Measurements from ENCODE around the gene DOK5.
A peak's percentile ranks its signal among the peaks of the same experiment; 100 is the strongest.
"Not testable (repeated sequence)": the region's sequence is repeated elsewhere in the genome, so short reads cannot be mapped to it uniquely, and the experiment has no call there.

Gene DOK5

DNA sequence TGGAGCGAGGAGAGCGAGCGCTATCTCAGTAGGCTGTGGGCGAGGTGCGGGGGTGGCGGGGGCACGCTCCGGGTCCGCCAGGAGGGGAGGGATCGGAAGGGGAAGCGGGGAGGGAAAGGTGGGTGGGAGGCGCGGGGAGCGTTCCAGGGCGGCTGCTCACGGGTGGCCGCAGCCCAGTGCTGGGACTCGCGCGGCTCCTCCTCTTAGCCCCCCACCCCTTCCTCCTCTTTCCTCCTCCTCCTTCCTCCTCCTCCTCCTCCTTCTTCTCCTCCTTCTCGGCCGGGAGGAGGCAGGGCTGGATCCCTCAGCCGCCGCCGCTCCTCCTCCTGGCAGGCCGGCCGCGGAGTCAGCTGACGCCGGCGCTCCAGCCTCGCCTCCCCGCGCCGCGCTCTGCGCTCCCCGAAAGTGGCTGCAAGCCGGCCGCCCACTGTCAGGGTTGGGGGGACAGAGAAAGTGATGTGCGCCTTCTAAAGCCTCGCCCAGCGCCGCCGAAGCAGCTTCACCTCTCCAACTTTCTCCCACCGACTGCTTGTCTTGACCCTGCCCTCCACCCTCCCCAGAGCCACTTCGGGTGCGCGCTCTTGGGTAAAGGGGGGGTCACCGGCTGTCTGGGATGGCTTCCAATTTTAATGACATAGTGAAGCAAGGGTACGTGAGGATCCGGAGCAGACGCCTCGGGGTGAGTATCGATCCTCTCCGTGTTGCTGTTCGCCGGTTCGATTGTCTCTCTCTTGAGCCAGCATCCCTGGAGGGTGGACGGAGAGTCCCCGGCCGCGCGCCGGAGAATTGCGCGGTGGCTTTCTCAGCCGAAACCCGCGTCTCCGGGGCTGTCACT is at the start of gene DOK5:
DOK5 (plus strand) TSS at position 260 of the 835 bp plus-strand sequence; CDS start at position 614, 354 bp downstream.
- DNase-seq: no peak

DNA sequence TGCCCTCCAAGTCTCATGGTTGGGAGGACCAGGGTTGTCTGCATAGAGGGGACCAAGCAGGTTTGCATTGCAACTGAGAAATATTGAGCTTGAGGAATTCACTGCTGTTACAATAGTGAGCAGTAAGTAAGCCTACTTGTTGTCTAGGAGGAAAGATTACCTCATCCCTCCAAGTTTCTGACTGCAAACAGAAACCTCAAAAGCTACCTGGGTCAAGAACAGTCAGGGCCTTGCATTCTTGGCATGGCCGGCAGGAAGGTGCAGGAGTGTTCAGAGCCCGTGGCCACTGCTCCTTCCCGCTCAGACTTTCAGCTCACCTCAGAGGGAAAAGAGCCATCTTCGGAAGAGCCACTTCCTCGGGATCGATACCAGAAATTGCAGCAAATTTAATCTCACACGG is 46.0 kb upstream of the DOK5 start:
- no peak for DNase-seq

DNA sequence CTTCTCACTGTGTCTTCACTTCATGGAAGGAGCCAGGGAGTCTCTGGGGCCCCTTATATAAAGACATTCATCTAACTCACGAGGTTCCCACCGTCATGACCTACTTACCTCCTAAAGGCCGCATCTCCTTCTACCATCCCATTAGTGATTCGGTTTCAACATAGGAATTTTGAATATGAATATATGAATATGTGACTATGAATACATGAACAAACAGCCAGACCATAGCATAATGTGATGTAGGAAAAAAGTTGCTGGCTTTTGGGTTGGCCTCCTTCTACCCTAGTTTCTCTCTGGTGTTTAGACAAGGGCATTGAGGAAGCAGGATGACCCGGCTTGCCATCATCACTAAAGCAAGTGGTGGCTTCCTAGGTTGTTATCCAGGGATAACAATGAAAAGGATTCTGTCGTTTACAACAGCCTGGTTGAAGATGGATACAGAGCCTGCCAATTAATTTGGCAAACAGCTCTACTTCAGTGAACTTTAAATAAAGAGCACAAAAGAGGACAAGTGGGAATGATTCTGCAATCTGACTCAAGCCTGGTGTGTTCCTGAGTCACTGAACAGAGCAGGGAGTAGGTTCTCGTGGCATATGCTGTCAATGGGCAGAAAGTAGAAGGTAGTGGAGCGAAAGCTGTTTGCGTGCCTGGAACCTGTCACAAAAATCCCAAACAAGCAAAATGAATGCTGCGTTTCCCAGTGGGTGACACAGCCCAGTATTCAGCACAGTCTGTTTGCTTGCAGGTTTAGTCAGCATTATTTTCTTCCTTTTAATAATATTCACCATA is 44.0 kb upstream of the DOK5 start:
- DNase-seq: no peak

DNA sequence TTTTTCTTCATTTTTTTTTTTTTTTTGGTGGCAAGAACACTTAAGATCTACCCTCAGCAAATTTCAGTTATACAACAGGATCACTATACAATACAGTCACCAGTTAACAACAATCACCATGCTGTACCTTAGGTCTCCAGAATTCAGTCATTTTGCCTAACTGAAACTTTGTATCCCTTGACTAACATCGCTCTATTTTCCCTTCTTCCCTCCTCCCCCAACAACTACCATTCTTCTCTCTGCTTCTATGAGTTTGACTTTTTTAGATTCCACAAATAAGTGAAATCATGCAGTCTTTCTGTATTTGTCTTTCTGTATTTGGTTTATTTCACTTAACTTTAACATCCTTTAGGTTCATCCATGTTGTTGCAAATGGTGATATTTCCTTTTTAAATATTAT is 42.4 kb upstream of the DOK5 start:
- no peak for DNase-seq

DNA sequence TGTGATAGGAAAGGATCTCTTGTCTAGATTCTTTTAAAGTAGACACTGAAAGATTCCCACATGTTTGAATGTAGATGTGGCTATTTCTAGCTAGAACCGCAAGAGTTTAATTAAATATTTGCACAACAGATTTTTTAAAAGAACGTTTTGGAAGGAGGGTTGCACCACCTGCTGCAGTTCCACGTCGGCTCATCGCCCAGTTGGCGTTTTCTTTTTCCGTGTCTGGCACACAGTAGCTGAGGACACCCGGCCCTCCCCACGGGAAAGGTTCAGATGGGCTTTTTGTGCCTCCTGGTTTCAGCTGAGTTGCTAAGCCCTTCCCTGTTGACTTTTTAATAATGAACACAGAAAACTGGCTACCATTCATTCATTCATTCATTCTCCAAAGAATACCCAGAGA is 41.8 kb upstream of the DOK5 start:
- peak; percentile 43 for DNase-seq

DNA sequence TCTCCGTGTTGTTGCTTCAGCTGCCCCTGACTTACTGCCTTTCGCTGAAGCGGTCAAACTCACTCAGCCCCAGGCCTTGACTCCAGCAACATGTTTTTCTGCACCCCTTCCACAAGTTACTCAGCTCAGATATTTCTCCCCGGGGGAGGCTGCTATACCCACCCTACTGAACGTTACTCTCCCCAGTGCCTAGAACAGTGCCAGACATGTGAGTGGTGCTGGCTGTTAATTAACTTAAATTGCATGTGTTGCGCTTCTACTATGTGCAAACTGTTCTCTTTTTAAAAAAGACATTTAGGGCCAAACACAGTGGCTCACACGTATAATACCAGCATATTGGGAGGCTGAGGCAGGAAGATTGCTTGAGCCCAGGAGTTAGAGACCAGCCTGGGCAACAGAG is 41.2 kb upstream of the DOK5 start:
- DNase-seq: no peak

DNA sequence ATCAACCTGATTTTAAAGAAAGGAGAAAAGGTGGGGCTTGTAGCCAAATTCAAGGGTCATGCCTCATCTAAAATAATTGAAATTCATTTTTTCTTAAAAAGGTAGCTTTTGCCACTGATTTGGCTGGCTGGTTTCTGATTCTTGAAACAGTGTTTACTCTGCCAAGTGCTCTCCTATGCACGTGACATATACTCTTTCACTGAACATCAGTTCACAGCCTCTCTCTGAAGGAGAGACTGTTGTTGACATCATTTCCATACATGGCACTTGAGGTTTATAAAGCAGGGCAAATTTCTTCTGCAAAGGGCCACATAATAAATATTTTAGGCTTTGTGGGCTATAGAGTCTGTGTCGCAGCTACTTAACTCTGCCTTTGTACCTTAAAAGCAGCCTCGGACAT is 40.4 kb upstream of the DOK5 start:
- peak; percentile 63 for DNase-seq

DNA sequence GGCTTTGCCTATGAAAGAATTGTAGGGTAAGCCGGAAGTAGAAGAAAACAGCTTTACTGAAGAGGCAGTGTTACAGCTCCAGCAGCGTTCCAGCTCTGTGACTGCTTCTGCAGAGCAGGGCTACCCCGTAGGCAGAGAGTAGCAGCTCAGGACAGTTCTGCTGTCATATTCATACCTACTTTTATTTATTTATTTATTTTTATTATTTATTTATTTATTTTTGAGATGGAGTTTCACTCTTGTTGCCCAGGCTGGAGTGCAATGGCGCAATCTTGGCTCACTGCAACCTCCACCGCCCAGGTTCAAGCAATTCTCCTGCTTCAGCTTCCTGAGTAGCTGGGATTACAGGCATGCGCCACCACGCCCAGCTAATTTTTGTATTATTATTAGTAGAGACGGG is 39.0 kb upstream of the DOK5 start:
- DNase-seq: not testable (repeated sequence)

DNA sequence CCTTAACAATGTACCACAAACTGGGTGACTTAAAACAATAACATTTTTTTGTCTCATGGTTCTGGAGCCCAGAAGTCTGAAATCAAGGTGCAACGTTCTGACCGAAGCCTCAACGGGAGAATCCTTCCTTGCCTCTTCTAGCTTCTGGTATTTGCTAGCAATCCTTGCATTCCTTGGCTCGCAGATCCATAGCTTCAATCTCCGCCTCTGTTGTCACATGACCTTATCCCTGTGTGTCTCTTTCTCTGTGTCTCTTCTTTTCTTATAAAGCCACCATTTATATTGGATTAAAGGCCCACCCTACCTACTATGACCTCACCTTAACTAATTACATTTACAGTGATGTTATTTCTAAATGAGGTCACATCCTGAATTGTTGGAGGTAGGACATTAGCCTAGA is 37.2 kb upstream of the DOK5 start:
- no peak for DNase-seq

DNA sequence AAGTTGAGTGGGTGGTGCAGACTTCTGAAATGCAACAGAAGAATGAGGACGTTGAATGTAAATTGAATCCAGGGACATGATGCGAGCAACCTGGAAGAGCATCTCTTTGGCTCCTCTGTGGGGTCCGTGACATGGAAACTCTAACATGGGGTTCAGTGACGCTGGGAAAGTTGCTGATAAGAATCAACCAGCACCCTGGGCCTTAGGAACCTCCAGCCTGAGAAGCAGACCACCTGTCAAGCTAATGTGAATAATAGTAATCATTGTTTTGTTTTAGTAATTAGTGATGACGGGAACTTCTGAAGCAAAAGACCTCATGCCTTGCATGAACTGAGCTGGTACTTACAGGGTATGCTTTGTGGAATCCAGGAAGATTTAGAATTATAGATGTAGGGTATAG is 25.2 kb upstream of the DOK5 start:
- no peak for DNase-seq

DNA sequence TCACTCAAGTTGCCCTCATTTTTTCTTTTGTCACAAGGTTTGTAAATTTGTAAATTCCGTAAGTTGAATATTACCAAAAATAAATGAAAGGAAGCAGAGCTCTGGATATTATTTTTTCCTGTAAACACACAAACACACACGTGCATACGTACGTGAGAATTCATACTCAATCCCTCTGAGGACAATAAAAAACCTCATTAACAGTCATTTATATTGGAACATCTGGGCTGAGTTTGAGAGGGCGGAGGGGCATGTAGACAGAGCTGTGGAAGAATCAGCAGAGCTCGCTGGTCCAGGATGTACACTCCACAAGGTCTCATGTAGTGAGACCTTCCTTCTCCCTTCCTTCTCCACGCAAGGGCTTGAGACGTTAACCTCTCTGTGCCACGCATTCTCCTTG is 24.2 kb upstream of the DOK5 start:
- DNase-seq: no peak

DNA sequence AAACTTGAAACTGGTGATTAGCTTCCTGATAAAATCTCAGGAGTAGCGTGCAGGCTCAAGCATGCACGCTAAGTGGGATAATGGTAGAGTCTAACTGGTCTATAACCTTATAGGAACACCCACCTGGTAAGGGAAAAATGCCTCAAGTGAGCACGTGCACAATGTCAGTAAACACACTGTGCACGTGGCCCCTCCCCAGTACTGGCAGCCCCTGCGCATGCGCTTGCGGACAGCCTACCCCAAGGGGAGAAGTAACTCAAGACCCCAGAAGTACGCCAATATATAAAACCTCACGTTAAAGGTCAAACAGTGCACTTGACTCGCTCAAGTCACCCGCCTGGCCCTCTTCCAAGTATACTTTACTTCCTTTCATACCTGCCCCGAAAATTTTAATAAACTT is 23.1 kb upstream of the DOK5 start:
- DNase-seq: no peak

DNA sequence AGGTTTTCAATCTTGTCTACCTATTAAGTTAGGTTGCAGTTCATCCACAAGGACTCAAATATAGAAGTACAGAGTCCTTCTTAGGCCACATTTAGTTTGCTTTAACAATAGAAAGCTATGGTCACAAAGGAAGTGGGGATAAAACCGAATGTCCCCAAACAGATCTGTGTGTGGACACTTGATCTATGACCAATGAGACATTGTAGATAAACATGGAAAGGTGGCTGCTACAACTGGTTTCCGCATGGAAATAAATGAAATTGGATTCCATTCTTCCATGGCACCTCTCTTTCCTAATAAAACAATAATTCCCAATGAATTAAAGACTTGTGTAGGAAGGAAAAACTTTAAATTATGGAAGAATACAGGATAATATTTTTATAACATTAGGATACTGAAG is 20.4 kb upstream of the DOK5 start:
- no peak for DNase-seq

DNA sequence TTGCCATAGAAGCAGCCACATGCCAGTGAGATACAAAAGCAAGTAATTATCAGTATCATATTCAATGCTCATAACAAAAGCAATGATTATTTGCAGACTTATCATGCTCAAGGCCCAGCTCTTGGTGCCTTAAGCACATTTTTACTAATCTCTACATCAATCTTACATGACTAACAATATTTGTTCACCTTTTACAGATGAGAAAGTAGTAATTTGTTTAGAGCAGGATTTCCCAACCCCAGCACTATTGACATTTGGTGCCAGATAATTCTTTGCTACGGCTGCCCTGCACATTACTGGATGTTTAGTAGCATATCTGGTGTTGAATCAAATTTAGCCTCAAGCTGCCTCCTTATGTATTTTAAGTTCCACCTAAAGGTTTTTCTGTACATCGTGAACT is 19.0 kb upstream of the DOK5 start:
- DNase-seq: no peak

DNA sequence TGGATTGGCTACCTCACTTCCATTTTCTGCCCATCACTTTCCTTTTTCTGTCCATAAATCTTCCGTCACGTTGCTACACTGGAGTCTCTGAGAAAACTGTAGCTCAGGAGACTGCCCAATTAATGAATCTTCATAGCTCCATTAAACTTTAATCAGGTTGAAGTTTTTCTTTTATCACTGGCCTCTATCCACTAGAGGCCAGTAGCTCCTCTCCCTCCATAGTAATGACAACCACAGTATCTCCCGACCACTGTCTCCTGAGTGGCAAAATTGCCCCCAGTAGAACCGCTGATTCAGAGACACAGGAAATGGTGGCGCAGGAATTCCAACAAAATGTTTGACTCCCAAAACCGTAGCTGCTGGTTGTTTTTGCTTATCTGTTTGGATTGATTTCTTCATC is 18.4 kb upstream of the DOK5 start:
- no peak for DNase-seq

DNA sequence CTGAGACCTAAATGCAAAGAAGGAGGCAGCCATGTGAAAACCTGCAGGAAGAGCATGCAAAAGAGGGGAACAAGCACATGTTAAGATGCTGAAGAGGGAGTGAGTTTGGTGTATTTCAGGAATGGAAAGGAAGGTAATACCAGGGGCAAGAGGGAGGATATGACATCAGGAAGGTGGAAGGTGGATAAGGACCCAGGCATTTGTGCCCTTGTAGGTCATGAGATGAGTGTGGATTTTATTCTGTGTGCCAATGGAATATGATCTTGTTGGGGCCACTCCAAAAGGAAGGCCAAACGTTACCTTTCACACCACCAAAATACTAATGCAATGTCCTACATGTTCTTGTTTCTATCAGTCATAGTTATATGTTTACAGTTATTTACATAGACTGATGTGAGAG is 17.2 kb upstream of the DOK5 start:
- no peak for DNase-seq

DNA sequence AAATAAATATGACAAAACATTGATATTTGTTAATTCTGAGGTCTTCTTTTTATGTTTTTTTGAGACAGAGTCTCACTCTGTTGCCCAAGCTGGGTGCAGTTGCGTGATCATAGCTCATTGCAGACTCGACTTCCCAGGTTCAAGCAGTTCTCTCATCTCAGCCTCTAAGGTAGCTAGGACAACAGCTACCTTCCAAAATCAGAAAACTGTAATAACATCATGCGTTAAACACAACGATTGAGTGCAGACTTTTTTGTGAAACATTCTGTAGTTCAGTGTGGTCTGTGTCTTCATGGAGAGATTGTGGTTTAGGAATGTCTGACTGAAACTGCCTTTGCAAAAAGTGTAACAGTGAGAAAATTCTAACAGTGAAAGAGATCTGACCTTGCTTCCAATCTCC is 16.1 kb upstream of the DOK5 start:
- DNase-seq: no peak

DNA sequence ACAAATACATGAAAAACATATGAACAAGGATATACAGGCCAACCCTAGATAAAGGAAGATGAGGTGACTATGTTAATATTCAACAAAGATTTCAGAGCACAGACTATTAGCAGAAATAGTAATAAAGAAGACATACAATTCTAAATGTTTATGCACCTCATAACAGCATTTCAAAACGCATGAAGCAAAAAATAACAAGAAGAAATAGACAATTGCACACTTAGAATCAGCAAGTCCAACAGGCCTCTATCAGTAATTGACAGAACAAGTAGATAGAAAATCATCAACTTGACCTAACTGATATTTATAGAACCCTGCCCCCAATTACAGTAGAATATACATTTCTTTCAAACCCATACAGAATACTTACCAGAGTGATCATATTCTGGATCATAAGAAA is 11.4 kb upstream of the DOK5 start:
- DNase-seq: no peak

DNA sequence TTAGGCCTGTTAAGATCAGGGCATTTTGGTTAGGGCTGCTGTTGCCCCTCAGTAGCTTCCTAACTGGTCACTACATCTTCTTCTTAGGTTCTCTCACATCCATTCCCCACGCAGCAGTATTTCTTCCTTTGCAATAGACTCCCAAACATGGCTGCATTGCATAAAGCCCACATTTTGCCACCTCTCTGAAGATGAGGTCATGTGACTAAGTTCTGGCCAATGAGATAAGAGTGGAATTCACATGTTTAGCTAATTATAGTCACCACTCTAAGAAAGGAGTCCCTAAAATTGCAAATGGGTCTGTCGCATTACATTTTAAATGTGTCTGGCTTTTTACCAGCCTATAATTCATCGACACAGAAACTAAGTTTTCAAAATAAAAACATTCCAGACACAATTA is 9.3 kb upstream of the DOK5 start:
- no peak for DNase-seq

DNA sequence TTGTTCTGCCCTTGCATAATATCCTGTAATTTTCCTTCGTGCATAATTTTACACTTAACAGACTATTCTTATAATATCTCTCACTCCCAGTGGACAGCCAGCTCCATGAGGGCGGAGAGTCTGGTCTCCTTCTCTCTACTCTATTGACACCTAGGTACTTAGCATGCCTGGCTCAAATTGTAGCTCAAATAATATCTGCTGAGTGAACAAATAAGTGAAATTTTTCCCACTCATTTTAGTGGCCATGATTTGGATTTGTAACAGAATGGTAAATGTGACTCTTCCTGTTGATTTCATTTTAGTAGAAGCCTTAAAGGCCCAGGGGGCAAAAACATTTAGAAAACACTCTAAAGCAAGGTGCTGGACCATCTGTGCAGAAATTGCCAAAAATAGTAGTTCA is 7.8 kb upstream of the DOK5 start:
- DNase-seq: no peak

DNA sequence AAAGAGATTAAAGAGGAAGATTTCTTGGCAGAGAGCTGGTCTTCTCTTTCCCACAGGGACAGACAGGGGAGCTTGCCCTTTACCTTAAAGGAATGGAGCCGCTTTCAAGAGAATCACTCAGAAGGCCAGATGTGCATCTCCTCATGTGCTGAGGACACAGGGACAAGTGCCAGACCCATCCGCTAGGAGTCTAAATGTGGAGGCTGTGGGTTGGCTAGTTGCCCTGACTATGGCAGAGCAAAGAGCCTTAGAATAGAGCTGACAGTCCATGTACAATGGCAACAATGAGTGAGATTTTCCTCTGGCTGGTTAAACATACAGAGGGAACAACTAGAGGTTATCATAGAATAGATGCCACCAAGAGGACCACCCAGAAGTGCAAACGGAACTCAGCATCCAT is 7.3 kb upstream of the DOK5 start:
- DNase-seq: no peak

DNA sequence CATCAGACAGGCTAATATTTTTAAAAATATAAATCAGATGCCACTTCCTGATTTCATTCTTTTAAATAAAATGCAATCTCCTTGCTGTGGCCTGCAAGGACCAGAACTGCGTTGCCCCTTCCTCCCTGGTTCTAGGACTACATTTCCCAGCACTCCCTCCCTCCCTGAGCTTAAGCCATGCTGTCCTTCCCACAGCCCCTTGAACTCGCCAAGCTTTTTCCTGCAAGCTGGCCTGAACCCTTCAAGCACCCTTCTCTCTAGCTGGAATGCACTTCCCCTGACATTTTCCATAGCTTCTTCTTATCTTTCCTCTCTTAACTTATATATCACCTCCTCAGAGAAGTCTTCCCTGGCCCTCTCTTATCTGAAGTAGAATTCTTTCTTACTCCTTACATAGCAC is 6.1 kb upstream of the DOK5 start:
- no peak for DNase-seq

DNA sequence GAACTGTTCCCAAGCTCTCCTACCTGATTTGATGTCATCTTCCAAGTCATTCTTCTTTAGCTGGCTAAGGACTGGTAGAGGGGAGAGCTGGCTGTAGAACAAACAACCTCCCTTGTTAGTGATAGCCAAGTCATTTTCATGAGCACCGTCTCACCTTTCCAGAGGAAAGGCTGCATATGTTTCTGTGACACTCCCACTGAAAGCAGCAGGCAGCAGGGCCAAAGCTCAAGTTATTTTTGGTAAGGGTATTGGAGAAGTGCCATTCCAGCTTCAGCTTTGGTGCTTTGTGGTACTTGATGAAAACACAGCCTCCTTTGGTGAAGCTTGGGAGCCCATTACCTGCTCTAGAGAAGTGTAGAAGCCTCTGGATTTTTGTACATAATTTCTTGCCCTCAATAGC is 5.4 kb upstream of the DOK5 start:
- DNase-seq: no peak

DNA sequence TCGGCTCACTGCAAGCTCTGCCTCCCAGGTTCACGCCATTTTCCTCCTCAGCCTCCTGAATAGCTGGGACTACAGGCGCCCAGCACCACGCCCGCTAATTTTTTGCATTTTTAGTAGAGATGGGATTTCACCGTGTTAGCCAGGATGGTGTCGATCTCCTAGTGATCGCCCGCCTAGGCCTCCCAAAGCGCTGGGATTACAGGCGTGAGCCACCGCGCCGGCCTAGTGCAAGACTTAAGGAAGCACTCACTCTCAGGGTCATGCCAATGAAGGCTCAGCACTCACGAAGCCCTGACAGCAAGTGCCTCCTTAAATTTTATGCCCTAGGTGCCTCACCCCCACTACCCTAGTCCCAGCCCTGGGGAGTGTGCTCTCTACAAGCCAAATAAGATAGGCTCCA is 4.7 kb upstream of the DOK5 start:
- DNase-seq: no peak

DNA sequence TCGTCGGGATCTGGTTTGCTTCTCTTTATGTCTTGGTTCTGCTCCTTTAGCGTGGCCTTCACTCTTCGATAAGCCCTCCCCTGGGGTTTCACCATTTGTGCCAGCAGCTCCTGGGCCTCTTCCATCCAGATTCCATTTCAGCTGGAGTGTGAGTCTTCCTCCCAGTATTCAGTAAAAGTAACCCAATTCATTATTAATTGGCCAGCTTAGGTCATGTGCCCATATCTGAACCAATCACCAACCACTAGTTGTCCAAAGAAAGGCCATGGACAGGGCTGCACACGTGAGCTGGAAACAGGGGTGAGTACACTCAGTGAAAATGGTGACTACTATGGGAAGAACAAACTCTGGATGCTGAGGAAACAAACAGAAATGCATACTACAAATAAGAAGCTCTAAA is 2.8 kb upstream of the DOK5 start:
- DNase-seq: no peak

Measured in NCI-H510A treated with DMSO at 0.1 percent for 48 hours (cell line).